GM21367 (cell line): ENCODE measurements around the gene DEFB132.
"Not testable (repeated sequence)": the region's sequence is repeated elsewhere in the genome, so short reads cannot be mapped to it uniquely, and the experiment has no call there.

Experiments used
- ATAC-seq: cut with Tn5 transposase; IDR thresholded peaks from one replicate; pipeline ENCODE4 v1.9.1; 2021; ENCODE audit not compliant: unreplicated experiment

DEFB132 gene, protein sequence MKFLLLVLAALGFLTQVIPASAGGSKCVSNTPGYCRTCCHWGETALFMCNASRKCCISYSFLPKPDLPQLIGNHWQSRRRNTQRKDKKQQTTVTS

DNA sequence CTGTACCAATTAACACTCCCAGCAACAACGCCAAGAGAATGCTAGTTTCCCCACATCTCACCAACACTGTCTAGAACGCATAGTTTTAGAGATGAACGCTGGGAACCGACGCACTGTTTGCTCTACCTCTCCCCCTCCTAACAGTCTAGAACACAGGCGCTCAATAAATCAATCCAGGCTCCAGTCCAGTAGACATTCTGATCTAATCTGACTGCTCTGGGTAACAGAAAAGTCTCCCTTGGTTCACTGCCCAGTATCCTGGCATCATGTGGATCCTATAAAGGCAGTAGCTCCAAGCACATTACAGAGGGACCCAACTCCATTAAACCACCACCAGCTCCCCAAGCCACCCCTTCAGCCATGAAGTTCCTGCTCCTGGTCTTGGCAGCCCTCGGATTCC lies at the start of gene DEFB132:
TSS of gene DEFB132 (plus strand) at position 306 of the 400 bp plus-strand sequence. CDS start at position 361, 55 bp downstream.
- no peak for ATAC-seq

DNA sequence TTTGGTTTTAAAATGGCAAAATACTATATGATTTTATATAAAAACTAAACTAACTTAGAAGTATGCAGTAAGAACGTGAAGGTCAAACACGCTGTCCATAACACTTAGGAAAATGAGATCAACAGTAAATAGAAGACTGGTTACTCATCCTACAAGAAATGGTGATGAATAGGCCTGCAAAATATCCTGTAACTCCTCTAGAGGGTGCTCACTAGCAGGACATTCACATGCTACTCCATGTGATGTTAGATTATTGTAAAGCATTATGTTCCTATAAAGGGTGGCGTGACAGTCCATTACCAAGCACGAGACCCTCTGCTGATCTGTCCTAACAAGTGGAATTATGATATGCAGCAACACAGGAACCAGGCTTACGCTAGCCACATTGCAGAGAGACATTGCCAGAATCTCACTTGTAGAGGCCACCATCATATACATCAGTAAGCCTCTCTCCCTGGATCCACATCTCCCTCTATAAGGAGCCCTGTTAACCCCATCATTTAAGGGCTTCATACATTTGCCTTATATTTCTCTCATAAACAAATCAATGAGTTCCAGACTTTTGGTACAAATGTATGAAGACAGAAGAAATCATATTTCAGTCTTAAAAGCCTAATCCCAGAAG lies 48.5 kb upstream of the DEFB132 start:
- no peak for ATAC-seq

DNA sequence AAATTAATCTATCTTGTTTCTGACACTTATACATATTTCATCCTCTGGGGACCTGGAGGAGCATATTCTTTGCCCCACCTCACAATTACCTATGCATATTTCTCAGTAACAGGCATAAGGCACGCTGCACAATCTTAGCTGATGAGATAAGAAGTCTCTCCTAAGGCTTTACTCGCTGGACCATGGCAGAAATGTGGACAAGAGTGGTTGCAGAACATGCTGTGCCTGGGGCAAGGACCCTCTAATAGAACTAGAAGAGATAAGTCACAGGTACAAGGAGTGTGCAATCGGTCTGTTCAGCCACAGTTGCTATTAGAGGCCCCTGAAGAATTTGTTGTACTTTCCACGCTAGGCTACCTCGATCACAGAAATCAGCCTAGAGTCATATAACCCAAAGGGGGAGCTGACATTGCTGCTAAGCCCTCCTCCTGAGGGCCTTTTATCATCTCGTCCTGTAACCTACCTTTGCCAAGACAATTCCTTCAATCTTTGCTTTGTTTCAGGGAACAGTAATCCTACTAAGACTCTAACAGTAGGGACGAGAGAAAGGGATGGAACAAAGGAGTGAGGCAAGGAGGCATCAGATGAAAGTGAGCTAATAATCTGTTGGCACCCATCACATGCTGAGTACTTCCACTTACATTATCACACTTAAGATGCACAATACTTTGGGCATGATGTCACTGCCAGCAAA lies 46.6 kb upstream of the DEFB132 start:
- ATAC-seq: no peak

DNA sequence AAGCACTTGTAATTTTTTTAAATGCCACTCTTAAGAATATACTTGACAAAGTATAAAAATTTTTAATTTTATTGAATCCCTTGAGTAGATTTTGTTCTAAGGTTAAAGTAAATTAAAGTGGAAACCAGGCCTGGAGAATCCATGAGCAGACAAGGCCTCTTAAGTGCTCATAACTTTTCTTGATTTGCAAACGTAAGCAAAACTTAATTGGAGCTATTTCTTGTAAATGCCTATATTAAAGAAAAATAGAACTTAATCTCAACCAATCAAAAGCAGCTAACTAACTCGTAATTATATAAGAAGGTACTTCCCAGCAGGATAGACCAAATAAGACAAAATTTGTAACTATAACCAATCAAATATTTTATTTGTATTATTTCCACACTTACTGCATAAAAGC lies 43.1 kb upstream of the DEFB132 start:
- no peak for ATAC-seq

DNA sequence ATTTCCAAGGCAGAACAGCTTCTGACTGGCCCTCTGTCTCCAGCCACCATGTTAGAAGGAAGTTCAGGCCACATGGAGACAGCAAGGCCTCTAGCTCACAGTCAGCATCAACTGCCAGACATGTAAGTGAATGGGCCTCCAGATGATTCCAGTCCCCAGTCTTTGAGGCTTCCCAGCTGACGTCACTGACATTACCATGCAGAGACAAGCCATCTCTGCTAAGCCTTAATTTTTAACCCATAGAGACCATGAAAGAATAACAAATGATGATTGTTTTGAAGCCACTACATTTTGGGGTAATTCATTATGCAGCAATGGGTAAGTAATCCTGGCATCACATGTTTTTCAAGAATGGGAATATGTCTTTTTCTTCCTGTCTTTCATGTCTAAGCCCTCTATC lies 41.7 kb upstream of the DEFB132 start:
- ATAC-seq: no peak

DNA sequence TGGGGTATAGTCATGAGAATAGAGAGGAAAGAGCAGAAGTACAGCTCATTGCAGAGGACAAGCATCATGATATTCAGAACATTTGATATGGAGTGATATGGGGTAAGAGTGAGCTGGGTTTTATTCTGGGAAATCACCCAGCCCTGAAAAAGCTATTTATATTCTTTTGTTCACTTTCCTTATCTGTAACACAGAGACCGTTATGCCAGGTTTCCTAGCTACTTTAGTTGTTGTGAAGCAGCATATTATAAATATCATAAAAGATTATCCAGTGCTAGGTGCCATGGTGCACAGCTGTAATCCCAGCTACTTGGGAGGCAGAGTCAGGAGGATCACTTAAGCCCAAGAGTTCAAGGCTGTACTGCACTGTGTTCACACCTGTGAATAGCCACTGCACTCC lies 40.3 kb upstream of the DEFB132 start:
- ATAC-seq: no peak

DNA sequence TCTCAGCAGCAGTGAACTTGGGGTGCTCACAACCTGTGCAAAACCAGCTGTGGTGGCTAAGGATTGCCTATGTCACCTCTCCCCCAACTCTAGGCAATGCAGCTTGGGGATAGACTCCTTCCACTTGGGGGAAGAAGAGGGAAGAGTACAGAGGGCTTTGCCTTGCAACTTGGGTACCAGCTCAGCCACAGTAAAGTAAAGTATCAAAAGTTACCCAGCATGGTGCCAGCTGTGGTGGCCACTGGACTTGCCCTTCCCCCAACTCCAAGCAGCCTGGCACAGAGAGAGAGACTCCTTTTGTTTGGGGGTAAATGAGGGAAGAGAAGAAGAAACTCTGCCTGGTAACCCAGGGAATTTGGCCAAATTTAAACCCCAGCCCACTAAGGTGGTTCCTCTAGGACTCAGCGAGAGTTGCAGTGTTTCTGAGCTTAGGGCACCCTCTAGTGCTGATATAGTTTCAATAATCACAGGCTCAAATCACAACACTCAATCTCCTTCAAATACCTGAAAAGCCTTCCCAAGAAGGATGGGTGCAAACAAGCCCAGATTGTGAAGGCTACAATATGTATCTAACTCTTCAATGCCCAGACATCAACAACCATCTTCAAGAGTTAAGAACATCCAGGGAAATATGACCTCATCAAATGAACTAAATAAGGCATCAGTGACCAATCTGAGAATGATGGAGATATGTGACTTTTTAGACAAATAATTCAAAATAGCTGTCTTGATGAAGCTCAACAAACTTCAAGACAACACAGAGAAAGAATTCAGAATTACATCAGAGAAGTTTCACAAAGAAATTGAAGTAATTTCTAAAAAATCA lies 38.0 kb upstream of the DEFB132 start:
- no peak for ATAC-seq

DNA sequence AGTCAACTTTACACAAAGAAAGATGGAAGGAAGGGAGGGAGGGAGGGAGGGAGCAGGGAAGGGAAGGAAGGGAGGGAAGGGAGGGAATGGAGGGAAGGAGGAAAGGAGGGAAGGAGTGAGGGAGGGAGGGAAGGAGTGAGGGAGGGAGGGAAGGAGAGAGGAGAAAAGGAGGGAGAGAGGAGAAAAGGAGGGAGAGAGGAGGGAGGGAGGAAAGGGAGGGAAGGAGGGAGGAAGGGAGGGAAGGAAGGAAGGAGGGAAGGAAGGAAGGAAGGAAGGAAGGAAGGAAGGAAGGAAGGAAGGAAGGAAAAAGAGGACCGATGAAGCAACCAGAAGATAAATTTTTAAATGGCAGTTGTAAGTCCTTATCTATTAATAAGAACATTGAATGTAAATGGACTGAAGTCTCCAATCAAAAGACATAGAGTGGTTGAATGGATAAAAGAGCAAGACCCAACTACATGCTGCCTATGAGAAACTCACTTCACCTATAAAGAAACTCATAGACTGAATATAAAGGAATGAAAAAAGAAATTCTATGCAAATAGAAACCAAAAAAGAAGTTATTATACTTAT lies 36.2 kb upstream of the DEFB132 start:
- no peak for ATAC-seq

DNA sequence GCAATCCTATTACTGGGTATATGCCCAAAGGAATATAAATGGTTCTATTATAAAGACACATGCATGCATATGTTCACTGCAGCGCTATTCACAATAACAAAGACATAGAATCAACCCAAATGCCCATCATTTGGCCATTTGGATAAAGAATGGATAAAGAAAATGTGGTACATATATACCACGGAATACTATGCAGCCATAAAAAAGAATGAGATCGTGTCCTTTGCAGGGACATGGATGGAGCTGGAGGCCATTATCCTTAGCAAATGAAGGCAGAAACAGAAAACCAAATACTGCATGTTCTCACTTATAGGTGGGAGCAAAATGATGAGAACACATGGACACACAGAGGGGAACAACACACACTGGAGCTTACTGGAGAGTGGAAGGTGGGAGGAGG lies 31.6 kb upstream of the DEFB132 start:
- ATAC-seq: not testable (repeated sequence)

DNA sequence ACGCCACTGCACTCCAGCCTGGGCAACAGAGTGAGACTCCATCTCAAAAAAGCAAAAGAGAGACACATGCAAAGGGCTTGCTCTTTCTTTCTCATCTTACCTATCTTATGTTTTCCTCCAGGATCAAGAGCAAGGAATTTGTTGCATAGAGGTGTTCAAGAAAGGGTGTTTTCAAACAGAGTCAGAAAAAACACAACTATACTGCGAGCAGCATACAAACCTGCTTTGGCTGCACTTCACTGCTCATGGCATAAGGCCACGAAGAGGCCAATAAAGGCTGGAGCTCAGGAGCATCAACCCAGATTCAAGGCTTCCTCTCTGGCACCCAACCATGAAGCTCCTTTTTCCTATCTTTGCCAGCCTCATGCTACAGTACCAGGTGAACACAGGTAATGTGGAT lies 30.6 kb upstream of the DEFB132 start, which contains the start of gene DEFB129:
TSS of gene DEFB129 (plus strand) at position 301 of the 400 bp plus-strand sequence. CDS start at position 332, 31 bp downstream.
- ATAC-seq: no peak

DNA sequence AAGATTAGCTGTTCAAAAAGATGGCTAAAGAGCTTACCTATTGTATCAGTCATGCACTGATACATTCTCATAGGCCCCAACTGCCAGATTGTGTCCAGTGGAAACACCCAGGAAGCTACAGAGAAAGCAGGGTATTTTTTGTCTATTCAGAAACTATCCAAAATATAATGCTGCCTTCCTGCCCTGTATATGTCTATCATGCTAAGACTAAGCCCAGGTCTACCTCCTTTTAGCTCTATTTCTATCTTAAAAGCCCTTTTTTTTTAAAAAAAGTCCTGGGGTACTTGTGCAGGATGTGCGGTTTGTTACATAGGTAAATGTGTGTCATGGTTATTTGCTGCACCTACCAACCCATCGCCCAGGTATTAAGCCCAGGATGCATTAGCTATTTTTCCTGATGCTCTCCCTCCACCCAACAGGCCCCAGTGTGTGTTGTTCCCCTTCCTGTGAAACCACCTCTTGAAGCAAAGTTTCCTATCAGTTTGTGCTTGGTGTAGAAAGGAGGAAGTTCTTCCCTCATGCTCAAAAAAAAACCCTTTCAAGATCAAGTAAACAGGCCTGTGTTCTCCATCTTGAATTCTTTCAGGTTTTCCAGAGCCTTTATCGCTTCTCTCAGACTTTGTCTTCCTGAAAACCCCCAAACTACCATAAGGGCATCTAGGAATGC lies 30.0 kb upstream of the DEFB132 start:
- no peak for ATAC-seq

DNA sequence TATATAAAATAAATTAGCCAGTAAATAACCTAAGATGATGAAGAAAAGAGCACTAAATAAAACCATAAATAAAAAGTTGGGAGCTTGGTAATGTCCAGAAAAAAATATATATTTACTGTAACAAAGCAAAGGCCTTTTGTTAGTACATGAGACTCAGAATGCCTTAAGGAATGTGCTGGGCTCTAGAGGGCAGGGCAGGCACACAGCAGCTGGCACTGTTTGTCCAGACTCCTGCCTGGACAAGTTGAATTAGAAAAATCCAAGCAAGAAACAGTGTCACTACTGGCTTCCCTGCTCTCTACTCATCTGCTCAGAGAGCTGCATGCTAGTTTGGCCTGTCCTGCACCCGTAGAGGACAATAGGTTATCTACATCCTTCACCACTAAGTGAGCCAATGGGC lies 21.6 kb upstream of the DEFB132 start:
- no peak for ATAC-seq

DNA sequence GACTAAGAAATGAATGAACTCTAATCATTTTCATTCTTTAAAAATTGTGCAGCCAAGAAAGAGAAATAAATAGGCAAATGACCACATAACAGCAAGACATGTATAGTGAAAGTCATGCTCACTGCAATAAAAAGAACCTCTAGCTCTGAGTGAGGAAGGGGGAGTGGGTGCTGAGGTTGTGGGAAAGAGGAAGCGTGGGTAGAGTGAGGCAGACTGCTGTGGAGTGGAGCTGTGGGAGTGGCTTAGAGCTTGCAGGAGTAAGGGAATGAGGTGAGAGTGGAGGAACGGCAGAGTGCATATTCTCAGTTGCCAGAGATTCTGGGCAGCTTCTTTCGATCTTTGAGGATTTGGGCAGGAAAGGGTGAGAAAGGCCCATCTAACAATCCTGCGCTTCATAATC lies 20.0 kb upstream of the DEFB132 start:
- no peak for ATAC-seq

DNA sequence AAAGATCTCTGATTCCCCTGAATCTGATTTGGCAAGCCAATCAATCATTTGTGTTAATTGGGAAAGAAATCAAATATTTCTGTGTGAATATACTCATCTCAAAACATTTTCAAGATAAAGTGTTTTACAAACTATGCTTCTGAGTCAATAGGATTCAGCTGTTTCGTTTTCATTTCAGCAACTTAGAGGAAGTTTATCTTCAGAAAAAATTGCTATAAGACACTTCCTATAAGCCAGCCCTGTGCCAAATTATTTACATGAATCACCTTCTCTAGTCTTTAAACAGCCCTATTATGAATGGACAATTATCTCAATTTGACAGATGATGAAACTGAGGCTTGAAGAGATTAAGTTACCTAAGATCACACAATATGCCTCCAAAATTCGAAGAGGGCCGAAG lies 19.6 kb upstream of the DEFB132 start:
- ATAC-seq: no peak

DNA sequence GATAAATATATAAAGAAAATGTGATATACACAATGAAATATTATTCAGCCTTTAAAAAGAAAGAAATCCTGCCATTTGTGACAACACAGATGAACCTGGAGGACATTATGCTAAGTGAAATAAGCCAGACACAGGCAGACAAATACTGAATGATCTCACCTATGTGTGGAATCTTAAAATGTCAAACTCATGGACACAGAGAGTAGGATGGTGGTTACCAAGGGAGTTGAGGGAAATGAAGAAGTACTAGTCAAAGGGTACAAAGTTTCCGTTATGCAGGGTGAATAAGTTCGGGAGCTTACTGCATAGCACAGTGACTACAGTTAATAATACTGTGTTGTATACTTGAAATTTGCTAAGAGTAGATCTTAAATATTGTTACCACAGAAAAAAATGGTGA lies 14.6 kb upstream of the DEFB132 start:
- ATAC-seq: no peak

DNA sequence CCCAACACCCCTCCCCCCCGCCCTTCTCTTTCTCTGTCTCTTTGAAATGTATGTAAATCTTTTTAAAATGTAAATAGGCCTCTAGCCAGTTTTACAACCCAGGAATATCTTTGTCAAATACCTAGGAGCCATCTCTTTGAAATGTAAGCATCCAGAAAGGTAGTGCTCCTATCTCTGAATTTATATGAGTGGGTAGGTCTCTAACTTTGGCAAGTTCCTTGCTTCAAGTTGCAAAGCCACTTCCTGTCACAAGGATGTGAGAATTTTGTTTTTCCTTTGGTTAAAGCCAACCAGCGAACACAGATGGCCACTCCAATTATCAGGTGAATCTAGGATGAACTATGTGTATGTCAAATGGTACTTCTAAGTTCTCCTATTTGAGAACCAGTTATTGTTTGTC lies 6.2 kb upstream of the DEFB132 start:
- no peak for ATAC-seq

DNA sequence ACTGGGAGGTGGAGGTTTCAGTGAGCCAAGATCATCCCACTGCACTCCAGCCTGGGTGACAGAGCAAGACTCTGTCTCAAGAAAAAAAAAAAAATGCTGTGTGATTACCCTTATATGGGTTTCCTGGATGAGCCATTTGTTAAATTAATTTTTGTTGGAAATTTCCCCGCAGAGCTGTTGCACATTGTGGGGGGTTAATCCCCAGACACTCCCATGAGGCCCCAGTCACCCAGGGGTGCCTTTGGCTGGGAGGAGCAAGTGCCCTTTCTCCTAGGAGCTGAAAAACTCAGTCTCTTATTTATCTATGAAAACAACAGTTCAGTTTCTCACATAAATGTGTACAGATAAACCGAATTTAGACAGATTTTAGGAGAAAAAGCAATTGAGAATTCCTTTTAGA lies 4.7 kb upstream of the DEFB132 start:
- ATAC-seq: no peak

DNA sequence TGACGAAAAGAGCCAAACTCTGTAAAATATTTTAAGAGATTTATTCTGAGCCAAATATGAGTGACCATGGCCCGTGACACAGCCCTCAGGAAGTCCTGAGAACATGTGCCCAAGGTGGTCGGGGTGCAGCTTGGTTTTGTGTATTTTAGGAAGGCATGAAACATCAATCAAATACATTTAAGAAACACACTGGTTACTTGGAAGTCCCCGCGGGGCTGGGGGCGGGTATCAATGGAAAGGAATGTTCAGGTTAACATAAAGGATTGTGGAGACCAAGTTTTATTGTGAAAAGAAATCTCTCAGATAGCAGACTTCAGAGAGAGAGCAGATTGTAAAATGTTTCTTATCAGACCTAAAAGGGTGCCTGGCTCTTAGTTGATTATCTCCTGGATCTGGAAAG lies 4.1 kb upstream of the DEFB132 start:
- ATAC-seq: not testable (repeated sequence)

DNA sequence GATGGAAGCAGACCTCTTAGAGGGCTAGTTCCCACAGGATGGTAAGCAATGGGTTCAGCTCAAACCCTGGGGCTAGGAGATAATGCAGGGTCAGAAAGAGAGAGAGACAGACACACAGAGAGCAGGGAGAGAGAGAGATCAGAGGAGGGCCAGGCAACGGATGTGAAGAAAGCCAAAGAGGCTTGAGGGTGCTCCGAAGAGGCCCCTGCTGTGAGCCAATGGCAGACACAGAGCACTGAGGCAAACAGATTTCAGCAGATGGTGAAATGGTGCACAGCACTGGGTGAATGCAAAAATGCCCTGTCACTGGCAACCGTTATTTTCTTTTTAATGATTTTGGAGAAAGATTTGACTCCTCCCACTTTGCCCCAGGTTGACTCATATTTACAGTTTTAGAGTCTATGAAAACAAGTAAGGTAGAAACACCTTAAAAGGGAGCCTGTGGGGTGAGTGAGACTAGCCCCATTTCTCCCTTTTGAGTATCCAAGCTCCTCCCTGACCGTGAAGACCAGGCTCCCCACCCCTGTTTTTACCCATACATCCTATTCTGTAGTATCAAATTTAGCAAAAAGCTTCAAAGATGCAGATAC lies 840 bp downstream of the DEFB132 start:
- ATAC-seq: no peak

DNA sequence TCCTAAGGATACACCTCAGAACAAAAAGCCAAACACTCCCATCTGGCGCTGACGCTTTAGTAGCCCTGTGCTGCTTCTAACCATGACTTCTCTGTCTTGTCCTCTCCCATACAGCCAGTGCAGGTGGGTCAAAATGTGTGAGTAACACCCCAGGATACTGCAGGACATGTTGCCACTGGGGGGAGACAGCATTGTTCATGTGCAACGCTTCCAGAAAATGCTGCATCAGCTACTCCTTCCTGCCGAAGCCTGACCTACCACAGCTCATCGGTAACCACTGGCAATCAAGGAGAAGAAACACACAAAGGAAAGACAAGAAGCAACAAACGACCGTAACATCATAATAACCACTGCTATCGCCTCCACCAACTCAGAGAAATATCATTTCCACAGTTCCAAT lies 1.4 kb downstream of the DEFB132 start:
- no peak for ATAC-seq
